ENCODE measurements around the gene F7.

The F7 gene

DNA sequence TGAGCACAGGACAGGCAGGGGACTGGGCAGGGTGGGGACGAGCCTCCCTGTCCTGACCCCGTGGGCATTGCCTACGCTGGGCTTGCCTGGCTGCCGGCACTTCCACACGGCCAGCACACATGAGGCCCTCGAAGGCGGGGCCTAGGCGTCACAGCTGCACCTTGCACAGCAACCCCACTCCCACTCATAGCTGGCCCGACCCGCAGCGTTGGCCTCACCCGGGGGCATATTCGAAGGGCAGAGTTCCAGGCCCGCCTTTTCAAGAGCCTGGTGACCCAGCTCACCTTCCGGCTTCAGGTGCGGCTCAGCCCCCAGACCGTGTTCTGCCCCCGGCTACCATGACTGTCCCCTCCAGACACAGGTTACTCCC is 36.0 kb downstream of the F7 start:
- DNase-seq = no peak

DNA sequence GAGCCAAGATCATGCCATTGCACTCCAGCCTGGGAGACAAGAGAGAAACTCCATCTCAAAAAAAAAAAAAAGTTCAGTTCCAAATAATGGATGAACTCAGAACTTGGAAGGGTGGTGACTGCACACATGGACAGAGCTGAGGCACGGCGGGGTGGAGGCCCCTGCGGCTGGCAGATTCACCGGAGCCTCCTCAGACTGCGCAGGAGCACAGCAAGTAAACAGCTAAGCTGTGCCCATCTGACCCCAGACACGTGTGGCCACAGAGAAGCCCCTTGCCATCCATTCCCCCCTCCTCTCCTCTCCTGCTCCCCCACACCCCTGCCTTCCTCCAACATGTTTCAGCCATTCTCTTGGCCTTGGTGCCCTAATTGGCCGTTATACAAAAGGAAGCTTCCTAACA is 37.3 kb downstream of the F7 start:
- DNase-seq = no peak

GRCh38 chr13:113143466-113144254 is 38.1 kb downstream of the F7 start:
- DNase-seq = no peak

DNA sequence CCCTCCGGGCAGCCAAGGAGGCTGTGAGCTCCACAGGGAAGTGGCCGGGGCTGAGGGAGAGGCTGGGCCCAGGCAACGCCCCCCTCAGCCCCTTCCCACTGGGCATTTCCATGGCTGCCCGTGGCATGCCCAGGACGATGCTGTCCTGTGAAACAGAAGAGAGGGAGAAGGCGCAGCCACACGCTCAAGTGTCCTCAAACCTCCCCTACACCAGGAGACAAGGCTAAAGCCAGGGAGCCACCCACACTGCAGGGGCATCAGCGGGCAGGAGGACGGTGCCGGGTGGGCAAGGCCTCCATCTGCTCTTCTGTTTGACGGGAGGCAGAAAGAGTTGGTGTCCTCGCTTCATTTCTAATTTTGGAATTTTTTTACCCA is 38.7 kb downstream of the F7 start:
- no peak for DNase-seq

DNA sequence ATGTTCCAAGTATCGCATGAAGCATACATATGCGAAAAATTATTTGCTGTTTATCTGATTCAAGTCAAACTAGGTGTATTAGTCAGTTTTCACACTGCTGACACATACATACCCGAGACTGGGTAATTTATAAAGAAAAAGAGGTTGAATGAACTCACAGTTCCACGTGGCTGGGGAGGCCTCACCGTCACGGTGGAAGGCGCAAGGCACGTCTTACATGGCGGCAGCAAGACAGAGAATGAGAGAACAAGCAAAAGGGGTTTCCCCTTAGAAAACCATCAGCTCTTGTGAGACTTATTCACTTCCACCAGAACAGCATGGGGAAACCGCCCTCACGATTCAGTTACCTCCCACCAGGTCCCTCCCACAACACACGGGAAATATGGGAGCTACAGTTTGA is 39.9 kb downstream of the F7 start:
- DNase-seq = no peak

GRCh38 chr13:113145911-113146598 is 40.5 kb downstream of the F7 start:
- no peak for DNase-seq

DNA sequence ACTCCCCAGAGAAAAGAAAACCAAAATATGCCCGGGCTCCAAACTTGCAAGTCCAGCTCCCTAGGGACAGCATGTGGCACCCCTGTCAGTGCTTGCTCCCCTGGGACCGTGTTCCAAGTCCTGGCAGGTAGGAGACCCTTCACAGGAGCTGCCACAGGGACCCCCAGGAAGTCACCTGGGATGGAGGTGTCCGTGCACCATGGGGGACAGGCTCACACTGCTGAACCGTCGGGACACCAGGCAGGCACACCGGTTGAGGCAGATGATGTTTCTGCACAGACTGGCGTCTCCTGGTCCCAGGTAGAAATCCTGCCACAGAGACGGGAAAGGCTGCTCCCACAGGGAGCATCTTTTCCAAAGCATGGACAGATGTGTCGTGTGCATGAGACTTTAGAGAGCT is 41.2 kb downstream of the F7 start:
- no peak for DNase-seq

GRCh38 chr13:113147206-113147605 is 41.6 kb downstream of the F7 start:
- no peak for DNase-seq

- DNase-seq = no peak
Measured at GRCh38 chr13:113148407-113148806, 42.8 kb downstream of the F7 start.

DNA sequence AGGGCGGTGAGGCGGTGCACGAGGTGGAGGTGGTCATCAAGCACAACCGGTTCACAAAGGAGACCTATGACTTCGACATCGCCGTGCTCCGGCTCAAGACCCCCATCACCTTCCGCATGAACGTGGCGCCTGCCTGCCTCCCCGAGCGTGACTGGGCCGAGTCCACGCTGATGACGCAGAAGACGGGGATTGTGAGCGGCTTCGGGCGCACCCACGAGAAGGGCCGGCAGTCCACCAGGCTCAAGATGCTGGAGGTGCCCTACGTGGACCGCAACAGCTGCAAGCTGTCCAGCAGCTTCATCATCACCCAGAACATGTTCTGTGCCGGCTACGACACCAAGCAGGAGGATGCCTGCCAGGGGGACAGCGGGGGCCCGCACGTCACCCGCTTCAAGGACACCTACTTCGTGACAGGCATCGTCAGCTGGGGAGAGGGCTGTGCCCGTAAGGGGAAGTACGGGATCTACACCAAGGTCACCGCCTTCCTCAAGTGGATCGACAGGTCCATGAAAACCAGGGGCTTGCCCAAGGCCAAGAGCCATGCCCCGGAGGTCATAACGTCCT is 43.4 kb downstream of the F7 start:
- DNase-seq = no peak

GRCh38 chr13:113149711-113150549 is 44.3 kb downstream of the F7 start:
- DNase-seq = no peak

DNA sequence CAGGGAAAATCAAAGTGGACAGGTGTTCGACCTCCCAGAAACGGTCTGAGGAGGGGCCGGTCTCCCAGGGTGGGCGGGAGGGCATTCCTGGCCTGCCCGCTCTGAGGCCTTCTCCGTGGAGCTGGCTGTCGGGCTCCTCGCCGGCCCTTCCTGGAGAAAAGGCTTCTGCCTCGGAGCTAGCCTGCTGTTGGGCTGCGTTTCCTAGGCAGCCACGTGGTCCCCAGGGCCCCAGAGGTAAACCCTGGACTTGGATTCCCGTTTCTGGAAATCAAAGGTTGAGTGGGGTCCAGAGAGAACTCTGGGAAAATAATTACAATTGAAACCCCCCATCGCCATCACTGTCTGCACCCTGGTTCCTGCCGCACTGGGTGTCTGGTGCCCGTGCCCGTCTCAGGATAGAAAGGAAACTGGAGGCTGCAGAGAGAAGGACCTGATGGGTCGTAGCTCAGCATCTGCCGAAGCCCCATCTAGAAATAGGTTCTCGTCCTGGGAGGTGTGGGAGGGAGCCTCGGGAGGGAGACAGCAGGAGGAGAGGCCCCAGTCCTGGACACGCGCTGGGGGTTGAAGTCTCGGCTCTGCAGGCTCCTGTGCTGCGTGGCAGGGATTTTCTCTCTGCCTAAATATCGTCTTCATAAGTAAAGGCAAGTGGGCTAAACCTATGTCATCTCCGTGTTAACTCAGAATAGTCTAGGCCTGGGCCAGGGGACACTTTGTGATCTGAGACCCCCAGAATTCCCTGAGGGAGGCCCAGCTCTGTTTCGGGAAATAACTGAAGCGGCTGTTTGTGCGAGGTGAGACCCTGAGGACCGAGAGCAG is 45.2 kb downstream of the F7 start:
- no peak for DNase-seq

DNA sequence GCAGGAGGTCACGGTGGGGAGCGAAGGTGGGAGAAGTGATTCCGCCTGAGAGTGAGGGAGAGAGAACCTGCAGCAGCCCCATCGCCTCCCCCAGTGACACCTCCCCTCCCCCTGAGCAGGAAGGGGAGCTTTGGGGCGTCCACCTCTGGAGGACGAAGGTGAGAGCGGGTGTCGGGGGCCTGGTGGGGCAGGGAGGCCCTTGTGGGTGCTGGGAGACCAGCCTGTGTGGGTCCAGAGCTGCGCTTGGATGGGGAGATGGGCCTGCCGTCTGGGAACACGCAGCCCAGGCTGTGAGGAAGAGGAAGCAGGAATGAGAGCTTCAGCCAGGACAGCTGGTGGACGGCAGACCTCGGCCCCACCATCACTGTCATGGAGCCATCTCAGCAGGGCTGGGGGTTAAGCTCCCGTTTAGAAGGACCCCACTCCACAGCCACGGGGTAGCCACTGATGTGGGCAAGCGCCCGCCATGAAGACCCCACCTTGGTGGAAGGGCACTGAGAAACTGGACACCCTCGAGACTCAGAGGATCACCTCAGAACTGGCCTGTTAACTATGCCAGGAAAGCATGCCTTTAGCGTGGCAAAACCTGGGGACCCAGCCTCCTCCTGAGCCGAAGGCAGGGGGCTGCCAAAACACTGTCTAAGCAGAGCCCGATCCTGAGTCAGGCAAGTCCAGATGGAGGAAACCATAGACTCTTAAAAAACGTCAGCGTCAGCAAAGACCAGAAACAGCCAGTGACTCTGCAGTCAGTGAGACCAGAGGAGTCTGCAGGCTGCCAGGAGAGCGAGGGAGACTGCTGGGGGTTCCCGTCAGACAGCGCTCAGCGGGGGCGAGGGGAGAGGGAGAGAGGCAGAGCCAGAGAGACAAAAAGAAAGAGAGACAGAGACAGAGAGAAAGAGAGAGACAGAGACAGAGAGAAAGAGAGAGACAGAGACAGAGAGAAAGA is 46.4 kb downstream of the F7 start:
- no peak for DNase-seq

- no peak for DNase-seq
Measured at GRCh38 chr13:113152691-113152983, 47.0 kb downstream of the F7 start.

GRCh38 chr13:113152984-113153809 is 47.6 kb downstream of the F7 start:
- peak; percentile 49 for DNase-seq

- DNase-seq = peak; percentile 77
Measured at GRCh38 chr13:113153810-113154748, 48.5 kb downstream of the F7 start.

DNA sequence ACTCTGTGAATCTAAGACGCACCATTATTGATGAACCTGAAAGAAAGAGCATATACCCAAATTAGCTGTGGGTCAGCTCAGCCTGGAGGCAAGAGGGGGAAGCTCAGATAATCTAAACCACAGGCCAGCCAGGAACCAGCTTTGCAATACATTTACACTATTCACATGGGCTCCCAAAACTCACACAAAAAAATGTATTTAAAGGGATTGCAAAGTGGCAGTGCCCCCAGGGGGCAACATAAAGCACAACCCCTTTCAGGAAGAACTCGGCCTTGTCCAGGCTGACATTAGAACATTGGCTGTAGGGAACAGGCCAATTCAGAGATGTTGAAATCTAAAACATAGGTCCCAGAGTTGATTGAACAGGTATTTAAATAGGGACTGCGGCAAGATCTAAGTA is 49.6 kb downstream of the F7 start:
- DNase-seq = no peak

DNA sequence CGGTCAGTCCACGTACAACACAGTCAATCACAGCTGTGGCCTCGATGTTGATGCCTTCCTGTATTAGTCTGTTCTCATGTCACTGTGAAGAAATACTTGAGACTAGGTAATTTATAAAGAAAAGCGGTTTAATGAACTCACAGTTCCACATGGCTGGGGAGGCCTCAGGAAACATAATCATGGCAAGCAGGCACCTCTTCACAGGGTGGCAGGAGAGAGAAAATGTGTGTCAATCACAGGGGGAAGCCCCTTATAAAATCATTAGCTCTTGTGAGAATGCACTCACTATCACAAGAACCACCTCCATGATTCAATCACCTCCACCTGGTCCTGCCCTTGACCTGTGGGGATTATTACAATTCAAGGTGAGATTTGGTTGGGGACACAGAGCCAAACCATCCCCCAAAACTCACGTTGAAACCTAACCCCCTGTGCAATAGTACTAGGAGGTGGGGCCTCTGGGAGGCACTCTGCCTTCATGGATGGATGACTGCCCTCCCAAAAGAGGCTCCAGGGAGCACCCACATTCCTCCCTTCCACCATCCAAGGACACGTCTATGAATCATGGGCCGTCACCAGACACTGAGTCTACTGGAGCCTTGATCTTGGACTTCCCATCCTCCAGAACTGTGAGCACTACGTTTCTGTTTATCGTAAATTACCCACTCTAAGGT is 50.5 kb downstream of the F7 start:
- DNase-seq = no peak
